ENCODE data around the gene TACR2.

The TACR2 gene

GRCh38 chr10:69366738-69367137 lies 50.0 kb downstream of the TACR2 start:
- no peak for DNase-seq

- no peak for DNase-seq
These were observed 52.3 kb downstream of the TACR2 start for GRCh38 chr10:69364232-69364940.

GRCh38 chr10:69363666-69364065 lies 53.1 kb downstream of the TACR2 start:
- DNase-seq = no peak

GRCh38 chr10:69362471-69362954 lies 54.2 kb downstream of the TACR2 start:
- DNase-seq = no peak

GRCh38 chr10:69361303-69361614 lies 55.5 kb downstream of the TACR2 start:
- no peak for DNase-seq

GRCh38 chr10:69360485-69361302 lies 56.0 kb downstream of the TACR2 start:
- DNase-seq = no peak

GRCh38 chr10:69359594-69359993 lies 57.1 kb downstream of the TACR2 start:
- no peak for DNase-seq

GRCh38 chr10:69359148-69359547 lies 57.6 kb downstream of the TACR2 start:
- peak; percentile 71 for DNase-seq

GRCh38 chr10:69358148-69358795 lies 58.4 kb downstream of the TACR2 start:
- DNase-seq = no peak

GRCh38 chr10:69356187-69356586 lies 60.5 kb downstream of the TACR2 start:
- DNase-seq = no peak

- no peak for DNase-seq
These were observed 62.6 kb downstream of the TACR2 start for GRCh38 chr10:69353977-69354635.
